Urinary bladder (tissue), 4 donors: ENCODE results near the gene ERC2. TPM values are rescaled to one million over a fixed set of nuclear protein-coding genes. Genes with fewer than 3 reads are reported as not detected.

ENCODE experiments used
- DNase-seq: peaks from one replicate; pipeline ENCODE4 v3.0.0-alpha.2; 2015; ENCODE audit errors: extremely low spot score
- H3K27ac ChIP-seq: one replicate; pipeline ENCODE4 v1.5.1; 2013; ENCODE audit warnings: low read depth, mild to moderate bottlenecking, moderate library complexity
- H3K36me3 ChIP-seq: one replicate; pipeline ENCODE4 v1.6.1; 2013; ENCODE audit warnings: mild to moderate bottlenecking, moderate library complexity; ENCODE audit not compliant: insufficient read depth
- H3K4me1 ChIP-seq: one replicate; pipeline ENCODE4 v1.6.1; 2013; ENCODE audit warnings: mild to moderate bottlenecking, moderate library complexity; ENCODE audit not compliant: insufficient read depth
- H3K4me3 ChIP-seq: one replicate; pipeline ENCODE4 v1.5.1; 2013; ENCODE audit warnings: low read depth, low read length
- WGBS: extraction: QIAGEN DNeasy Blood & Tissue Kit; methylation state at CpG from one replicate; pipeline ENCODE4 v1.1.7; 2013; 5-methylcytosine and 5-hydroxymethylcytosine counted together
- polyA plus RNA-seq: library from polyadenylated mRNA; stranded (reverse); fragments of 200-250 nt; gene quantifications from one replicate; pipeline ENCODE4 v1.2.3, GENCODE V29; 2013
- total RNA-seq: library from RNA; depleted of rRNA; stranded (reverse); fragments of >200 nt; gene quantifications from one replicate; pipeline ENCODE4 v1.2.3, GENCODE V29; 2014
- donor health status: healthy with polysubstance abuse.
- donor health status: healthy.

The ERC2 gene
- total and polyA plus RNA-seq, 2 donors = 0.49 to 3.0 TPM

DNA sequence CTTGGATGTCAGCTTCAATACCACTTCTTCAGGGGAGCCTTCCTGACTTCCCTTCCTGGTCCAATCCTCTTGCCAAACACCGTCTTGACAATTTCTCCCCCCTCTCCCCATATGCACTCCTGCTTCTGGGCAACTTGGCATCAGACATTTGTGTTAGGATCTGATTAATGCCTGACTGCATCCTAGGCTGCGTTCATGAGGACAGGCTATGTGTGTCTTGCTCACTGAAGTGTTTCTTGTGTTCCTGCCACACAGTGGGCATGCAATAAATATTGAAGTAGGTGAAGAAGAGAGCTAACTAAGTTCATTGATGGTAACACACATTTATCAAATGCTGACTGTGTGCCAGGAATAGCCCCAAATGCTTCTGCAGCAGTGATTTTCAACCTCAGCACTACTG lies 944.8 kb downstream of the ERC2 start:
- Histone ChIP-seq H3K27ac (no peak overlapping the region), H3K4me3 (no peak overlapping the region), H3K4me1 (no peaks in the 10 kb centered on the region), H3K36me3 (no peaks in the 10 kb centered on the region)
- DNase-seq = no peak
- WGBS = 92% methylated on average over 2 of the region's 2 CpGs

DNA sequence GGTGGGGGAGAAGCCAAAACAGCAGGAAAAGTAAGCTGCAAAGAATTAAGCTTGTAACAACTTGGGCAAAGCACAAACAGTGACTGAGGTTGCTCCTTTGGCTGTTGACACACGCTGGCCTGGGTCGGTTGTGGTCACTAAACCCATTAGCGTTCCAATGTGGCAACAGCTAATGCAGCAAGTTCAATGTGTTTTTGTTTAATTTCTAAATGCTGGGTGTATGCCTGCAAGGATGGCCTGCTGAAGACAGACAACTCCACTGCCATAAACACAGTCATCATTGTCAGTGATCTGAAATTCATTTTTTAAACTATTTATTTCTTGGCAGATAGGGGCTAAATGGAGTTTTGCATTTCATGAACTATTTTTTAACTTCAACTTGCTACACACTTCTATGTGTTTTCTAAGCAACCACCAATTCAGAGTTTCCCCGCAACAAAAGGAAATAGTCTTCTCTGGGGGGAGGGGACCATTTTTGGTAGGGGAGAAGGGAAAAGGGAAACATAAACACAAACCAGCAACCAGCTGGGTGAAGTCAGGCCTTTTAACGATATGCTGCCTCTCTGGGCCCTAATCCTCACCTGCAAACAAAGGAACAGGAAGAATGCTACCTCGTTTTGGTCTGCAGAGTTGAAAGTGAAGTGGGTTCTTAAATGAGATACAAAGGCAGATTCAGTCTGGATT lies 946.4 kb downstream of the ERC2 start:
- no peaks in the 10 kb centered on the region for H3K4me1 ChIP-seq
- 64% methylated on average over 6 of the region's 6 CpGs for WGBS
- no peaks in the 10 kb centered on the region for H3K36me3 ChIP-seq
- DNase-seq = no peak
- H3K27ac ChIP-seq = no peak overlapping the region
- no peak overlapping the region for H3K4me3 ChIP-seq

DNA sequence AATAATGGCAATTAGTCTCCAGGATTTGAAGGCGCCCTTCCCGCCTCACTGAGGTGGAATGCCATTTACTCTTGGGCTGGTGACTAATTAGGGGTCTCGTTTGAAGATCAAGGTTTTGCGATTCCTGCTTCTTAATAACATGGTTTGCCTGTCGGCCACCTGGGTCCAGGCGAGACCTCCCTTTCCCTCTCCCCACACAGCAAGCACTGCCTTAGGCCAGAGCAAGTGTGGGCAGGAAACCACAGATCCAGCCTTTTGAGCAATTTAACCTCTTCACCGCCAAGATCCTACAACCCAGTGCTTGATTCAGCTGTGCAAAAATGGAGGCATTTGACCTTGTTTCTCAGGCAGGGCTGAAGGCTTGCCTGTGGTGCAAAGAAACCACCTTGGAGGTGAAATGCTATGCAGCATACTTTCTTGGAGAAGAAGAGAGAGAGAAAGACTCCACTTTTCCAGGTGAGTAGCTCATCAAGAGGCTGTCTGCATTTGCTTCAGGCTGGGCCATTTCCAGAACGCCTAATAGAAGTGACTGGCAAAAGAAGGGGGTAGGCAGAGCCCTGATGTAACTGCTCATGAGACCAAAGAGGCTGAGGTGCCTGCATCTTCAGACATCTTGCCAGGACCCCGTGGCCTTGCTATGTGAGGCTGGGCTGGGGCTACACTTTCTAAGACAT lies 947.1 kb downstream of the ERC2 start:
- no peak overlapping the region for H3K4me3 ChIP-seq
- no peak overlapping the region for H3K27ac ChIP-seq
- no peak for DNase-seq
- WGBS = 84% methylated on average over 9 of the region's 9 CpGs
- H3K4me1 ChIP-seq = no peaks in the 10 kb centered on the region
- H3K36me3 ChIP-seq = no peaks in the 10 kb centered on the region

DNA sequence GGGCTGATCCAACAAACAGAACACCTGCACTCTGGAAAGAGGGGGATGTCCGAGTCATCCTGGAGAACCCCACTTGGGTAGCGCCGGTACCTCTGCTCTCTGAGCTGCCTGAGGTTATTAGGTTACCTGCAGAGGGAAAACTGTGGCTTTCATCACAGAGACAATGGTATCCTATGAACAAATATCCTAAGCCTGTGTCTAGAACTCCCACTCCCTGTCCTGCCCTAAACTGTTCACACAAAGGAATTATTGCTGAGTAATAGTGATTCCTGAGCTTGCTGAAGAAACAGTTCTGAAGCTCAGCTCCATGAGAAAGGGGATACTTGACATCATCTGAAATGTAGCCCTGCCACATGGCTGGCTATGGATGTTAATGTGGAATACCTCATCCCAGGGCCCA lies 949.2 kb downstream of the ERC2 start:
- WGBS = 86% methylated on average over 3 of the region's 3 CpGs
- Histone ChIP-seq H3K36me3 (no peaks in the 10 kb centered on the region), H3K27ac (no peak overlapping the region), H3K4me3 (no peak overlapping the region), H3K4me1 (no peaks in the 10 kb centered on the region)
- DNase-seq = no peak

DNA sequence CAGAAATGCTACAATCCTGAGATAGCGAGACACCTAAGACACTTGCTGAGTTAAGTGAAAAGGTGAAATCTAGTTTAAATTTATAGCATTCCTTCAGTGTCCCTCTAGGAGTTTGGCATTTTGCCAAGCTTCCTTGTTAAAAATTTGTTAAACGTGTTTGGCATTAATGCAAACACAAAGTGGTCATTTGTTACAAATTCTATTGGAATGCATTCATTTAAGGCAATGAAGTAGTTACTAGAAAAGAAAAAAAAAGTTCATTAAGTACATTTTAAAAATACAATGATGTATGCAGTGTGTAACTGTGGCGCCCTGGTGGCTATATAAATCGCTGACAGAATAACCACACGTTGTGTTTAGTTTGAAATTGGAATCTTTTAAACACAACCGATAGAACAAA lies 949.8 kb downstream of the ERC2 start:
- Histone ChIP-seq H3K36me3 (no peaks in the 10 kb centered on the region), H3K4me1 (no peaks in the 10 kb centered on the region), H3K27ac (no peak overlapping the region), H3K4me3 (no peak overlapping the region)
- DNase-seq = no peak
- 68% methylated on average over 6 of the region's 6 CpGs for WGBS

DNA sequence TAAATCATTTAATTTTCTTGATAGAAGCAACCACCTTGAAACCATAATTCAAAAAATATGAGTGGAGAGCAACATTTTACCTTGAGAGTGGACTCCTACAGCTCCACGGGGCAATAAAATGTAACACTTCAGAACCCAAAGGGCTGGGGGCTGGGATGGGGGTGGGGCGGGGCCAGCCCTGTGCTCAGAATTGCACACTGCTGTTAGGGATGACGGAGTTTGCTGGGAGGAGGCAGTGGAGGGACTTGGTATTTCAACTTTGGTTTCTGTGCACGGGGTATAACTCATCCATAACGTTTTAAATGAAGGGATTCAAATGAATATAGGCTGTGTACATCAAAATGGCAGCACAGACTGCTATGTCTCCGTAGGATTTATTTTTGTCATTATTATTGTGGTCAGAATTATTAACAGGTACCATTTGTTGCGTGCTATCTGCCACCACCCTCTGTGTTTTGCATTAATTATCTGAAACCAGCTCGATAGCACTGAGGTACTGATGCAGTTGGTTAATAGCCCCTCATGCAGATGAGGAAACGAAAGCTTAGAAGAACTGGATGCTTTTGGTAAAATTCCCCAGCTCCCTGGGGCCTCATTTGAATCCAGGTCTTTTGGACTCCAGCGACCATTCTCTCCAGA lies 951.8 kb downstream of the ERC2 start:
- Histone ChIP-seq H3K27ac (no peak overlapping the region), H3K4me3 (no peak overlapping the region), H3K36me3 (no peaks in the 10 kb centered on the region), H3K4me1 (no peaks in the 10 kb centered on the region)
- 77% methylated on average over 10 of the region's 10 CpGs for WGBS
- DNase-seq = no peak

DNA sequence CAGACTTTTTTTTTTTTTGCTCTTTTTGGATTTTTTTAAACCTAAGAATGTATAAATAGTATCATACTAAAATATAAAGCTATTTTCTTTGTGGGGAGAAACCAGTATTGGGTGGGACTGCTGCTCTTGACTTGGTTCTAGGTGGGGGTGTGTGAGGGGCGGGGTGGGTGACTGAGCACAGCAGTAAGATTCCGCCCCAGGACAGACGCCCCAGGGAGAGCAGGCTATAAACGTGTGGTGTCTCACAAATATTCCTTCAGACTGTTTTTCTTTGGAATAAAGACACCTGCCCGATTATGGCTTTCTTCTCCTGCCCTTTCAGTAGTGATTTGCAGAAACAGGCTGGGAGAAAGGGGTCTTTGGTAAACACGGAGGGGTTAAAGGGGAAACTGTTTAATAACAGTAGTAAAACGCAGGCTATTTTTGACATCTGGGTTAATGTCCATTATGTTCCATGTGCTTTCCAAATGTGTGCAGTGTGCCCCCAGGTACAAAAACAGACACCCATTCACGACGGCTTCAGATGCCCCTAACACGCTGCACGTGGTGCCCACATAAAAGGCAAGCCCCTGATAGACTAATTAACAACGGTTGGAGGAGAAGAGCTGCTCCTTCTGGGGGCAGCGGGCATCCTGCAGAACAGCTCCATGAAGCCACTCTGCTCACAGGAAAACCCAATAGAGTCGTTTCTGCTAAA lies 952.6 kb downstream of the ERC2 start:
- 36% methylated on average over 14 of the region's 14 CpGs for WGBS

DNA sequence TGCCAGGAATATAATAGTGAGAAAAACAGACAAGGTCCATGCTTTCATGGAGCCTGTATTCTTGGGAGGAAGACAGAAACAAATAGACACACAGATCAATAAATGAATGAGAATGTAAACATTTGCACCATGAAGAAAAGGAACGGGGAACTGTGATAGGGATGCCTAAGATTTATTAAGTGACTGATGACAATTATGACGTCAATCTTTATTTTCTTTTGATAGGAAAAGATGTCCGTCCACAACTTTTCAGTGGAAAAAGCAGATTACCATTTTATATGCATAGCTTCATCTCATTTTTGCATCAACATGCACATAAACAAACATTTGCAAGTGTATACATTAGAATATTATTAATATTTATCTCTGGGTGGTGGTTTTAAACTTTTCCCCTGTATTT lies 953.3 kb downstream of the ERC2 start:
- WGBS = 71% methylated on average over 3 of the region's 3 CpGs

More for the DNA sequence above, 952.6 kb downstream of the ERC2 start:
- H3K27ac ChIP-seq = no peak overlapping the region
- no peak overlapping the region for H3K4me3 ChIP-seq
- no peaks in the 10 kb centered on the region for H3K36me3 ChIP-seq
- no peak for DNase-seq
- no peaks in the 10 kb centered on the region for H3K4me1 ChIP-seq

DNA sequence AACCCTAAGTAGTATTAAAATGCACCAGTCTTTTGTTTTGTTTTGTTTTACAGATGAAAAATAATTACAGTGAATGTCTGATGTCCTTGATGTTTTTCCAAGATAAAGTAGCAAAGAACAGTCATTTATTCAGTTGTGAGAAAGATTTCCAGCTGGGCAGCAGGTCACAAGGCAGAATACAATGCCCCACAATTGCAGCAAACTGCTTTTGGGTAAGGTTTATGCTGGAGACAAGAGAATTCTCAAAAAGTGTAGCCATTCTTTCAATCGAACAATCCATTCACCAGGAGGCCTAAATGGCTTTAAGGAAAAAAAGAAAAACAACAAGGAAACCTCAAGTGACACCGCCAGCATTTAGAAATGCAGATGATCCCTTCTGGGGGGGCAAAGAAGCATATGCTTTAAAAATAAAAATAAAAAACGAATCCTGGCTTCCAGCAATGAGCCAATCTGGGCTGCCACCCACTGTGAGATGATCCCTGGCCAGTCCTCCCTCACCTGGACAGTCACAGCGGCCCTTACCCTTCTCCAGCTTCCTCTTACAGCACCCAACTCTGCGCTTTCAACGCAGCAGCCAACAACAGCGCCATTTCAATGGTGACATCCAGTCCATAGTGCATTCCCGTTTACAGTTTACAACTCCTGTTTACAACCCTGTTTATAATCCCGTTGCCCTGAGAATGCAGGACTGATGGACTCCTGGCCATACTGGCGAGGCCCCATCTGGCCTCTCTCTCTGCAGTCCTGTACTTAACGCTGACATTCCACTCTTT lies 955.5 kb downstream of the ERC2 start:
- WGBS = 61% methylated on average over 11 of the region's 11 CpGs
- no peak overlapping the region for H3K4me3 ChIP-seq
- DNase-seq = no peak
- H3K27ac ChIP-seq = no peak overlapping the region
- H3K36me3 ChIP-seq = no peaks in the 10 kb centered on the region
- H3K4me1 ChIP-seq = no peaks in the 10 kb centered on the region

More for the DNA sequence above, 953.3 kb downstream of the ERC2 start:
- H3K4me3 ChIP-seq = no peak overlapping the region
- no peak overlapping the region for H3K27ac ChIP-seq
- no peaks in the 10 kb centered on the region for H3K36me3 ChIP-seq
- H3K4me1 ChIP-seq = no peaks in the 10 kb centered on the region
- DNase-seq = no peak

DNA sequence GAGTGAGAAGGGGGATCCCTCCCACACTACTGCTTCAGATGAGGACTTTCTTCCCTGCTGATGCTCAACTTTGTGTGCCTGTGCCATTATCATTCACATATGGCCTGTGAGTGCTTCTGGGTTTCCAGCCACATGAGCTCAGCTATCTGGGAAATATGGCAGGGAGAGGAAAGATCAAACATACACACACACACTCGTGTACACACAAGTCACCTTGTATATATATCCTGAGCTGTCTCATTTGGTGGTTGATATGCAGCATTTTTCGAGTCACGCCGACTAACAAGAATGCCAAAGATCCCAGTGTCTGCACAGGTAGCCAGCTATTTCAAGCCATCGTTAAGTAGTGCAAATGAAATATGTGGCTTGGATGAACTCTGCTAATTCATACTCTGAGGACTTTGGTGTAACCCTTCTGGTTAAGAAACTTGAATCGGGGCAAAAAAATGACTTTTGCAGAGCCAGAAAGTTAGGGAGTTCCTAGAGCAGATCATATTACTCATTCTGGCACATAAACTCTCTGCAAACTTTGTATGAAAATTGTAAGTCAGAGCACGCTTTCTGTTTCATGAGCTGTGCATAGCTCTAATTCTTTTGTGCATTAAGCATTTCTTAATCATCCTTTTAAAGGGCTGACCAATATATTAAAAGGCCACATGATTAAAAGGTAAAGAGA lies 956.2 kb downstream of the ERC2 start:
- no peak overlapping the region for H3K27ac ChIP-seq
- DNase-seq = no peak
- 40% methylated on average over 7 of the region's 7 CpGs for WGBS

DNA sequence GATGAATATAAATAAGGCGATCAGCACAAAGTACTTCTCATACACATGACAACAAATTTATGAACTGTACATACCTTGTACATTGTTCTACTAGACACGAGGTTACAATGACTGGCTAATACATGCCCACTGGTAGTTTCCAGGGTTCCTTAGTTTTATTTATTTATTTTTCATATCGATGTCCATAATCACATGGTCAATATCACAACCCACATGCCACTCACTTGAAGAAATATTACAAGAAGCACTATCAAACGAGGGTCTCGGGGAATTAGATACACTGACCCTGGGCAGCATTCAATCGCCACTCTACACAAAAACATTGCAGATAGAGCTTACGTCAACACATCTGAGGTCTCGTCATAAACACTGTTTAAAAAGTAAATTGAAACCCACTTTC lies 959.9 kb downstream of the ERC2 start:
- 93% methylated on average over 8 of the region's 8 CpGs for WGBS
- no peak for DNase-seq

More for the DNA sequence above, 956.2 kb downstream of the ERC2 start:
- no peaks in the 10 kb centered on the region for H3K4me1 ChIP-seq
- H3K36me3 ChIP-seq = no peaks in the 10 kb centered on the region
- H3K4me3 ChIP-seq = no peak overlapping the region

DNA sequence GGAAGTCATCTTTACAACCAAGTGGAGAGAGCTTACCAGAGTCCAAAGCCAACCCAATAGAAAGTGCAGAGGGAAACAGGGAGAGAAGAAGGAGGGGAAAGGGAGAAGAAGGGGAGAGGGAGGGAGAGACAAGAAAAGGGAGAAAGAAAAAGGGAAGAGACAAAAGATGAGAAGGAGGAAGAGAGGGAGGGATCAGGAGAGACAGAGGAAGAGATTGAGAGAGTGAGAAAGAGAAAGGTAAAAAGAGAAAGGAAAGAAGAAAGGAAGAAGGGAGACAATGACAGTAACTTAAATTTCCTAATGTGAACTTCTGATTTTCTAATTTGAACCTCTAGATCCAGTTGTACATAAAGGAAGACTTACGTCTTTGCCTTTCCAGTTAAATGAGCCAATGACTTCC lies 960.5 kb downstream of the ERC2 start:
- no peak for DNase-seq
- no peak overlapping the region for H3K4me3 ChIP-seq
- H3K4me1 ChIP-seq = no peaks in the 10 kb centered on the region
- no peak overlapping the region for H3K27ac ChIP-seq
- no peaks in the 10 kb centered on the region for H3K36me3 ChIP-seq
- 93% methylated on average over 1 of the region's 1 CpG for WGBS

More for the DNA sequence above, 959.9 kb downstream of the ERC2 start:
- no peak overlapping the region for H3K27ac ChIP-seq
- H3K36me3 ChIP-seq = no peaks in the 10 kb centered on the region
- no peaks in the 10 kb centered on the region for H3K4me1 ChIP-seq
- no peak overlapping the region for H3K4me3 ChIP-seq

DNA sequence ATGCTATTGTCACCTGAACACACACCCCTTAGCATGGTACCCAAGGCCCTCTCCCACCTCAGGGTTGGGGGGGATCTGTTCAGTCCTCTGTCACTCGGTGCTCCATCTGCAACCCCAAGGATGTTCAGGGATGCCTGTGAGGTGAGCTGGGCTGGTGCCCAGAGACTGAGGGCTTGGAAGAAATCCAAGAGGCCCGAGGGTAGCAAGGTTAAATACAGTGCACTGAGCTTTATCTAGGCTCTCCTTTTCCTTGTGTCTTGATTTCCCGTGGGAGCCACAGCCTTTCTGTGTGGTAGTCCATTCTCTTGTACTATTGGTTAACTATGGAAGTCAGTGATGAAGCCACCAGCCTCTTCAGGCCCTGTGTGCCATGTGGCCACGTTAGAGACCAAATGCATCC lies 962.5 kb downstream of the ERC2 start:
- H3K4me1 ChIP-seq = no peaks in the 10 kb centered on the region
- H3K36me3 ChIP-seq = no peaks in the 10 kb centered on the region
- H3K27ac ChIP-seq = no peak overlapping the region
- no peak overlapping the region for H3K4me3 ChIP-seq
- WGBS = 65% methylated on average over 4 of the region's 4 CpGs
- DNase-seq = no peak
